OCI-LY7 (cell line): ENCODE data around the gene UQCRC1.

ENCODE experiments used
- CTCF ChIP-seq: fragments of 200-600 bp; sonication (generic); conservative IDR thresholded peaks from 2 replicates; pipeline ENCODE4 v1.5.1; 2014; ENCODE audit warnings: mild to moderate bottlenecking, antibody characterized with exemption, low read length, moderate library complexity, mixed read lengths
- EZH2phosphoT487 ChIP-seq: fragments of 200-600 bp; sonication (generic); IDR thresholded peaks from 2 replicates; pipeline ENCODE4 v1.6.1; 2018; ENCODE audit warnings: low read depth, borderline replicate concordance, mild to moderate bottlenecking, mixed run types, antibody characterized with exemption, low read length, moderate library complexity, mixed read lengths

- TF ChIP-seq CTCF = no peak
- no peak for TF ChIP-seq EZH2phosphoT487
Measured at GRCh38 chr3:48573973-48574585, 35.4 kb downstream of the UQCRC1 start.
